Islet precursor cell (in vitro differentiated cells): ENCODE results near the gene EYS.
"Not testable (repeated sequence)": the region's sequence is repeated elsewhere in the genome, so short reads cannot be mapped to it uniquely, and the experiment has no call there.

ENCODE experiments used
- DNase-seq: peaks from one replicate; pipeline ENCODE4 v3.0.0-alpha.2; 2018

Gene EYS

DNA sequence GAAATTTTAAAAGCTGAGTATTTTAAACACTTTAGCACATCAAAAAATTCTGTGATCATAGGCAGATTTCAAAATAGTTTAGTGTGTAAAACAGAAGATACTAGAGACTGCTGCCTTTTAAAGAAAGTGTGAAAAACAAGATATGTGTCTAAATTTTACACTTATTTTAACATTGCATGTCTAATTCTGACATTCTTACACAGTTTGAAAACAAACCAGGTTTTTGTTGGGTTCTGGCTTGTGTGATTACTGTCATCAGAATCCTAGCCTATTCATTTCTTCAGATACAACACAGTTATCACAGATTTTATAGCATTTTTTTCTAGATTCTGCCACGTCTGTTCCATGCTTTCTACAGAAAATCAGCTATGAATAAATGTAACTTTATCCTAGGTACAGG, 257.1 kb downstream of the EYS start:
- no peak for DNase-seq

- DNase-seq, result no peak
Observed at GRCh38 chr6:65448866-65449265, 258.2 kb downstream of the EYS start.

GRCh38 chr6:65436281-65436680, 270.7 kb downstream of the EYS start:
- DNase-seq, result no peak

- no peak for DNase-seq
Observed at GRCh38 chr6:65416621-65417020, 290.4 kb downstream of the EYS start.

GRCh38 chr6:65410309-65410708, 296.7 kb downstream of the EYS start:
- no peak for DNase-seq

DNA sequence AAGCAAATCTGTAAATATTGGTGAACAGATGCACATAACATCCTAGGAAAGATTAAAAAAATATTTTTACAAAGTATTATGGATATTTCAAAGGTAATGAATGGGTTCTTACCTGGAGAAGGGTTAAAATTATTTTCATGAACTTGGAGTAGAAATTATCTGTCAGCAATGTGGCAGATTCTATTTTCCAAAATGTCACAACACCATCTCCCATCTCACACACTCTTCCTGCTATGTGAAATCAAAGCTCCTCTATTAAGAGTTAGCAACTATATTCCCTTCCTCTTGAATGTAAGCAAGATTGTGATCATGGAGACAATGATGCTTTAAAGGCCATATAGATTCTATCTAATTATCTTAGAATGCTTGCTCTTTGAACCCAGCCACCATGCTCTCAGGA, 304.5 kb downstream of the EYS start:
- no peak for DNase-seq

DNA sequence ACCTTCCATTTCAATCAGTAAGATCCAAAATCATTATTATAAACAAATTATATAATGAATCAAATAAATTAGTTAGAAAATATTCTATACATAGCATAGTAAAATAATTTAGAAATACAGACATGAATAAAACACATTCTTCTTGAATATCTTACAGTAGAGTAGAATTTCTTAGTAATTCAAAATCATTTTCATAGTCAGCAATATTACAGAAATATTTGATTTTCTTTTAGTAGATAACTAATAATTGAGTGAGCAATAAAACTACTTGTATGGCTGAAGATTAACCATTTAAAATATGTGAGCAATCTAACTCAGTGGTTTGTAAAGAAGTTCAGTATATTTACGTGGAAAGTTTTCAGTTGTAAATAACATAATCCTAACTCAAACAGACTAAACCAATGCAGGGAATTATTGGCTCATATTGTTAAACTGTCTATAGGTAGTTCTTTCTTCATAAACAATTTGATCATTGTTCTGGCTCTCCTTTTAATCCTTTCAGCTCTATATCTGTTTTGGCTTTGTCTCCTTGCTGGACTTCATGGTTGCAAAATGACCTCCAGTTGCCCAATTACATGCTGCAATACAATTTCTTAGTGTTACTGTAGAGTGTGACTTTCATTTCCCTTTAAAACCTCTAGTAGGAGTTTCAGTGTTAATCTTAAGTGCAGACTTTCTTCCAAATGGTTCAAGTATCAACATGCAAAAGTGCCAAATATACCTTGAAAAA, 307.5 kb downstream of the EYS start:
- DNase-seq, result no peak

DNA sequence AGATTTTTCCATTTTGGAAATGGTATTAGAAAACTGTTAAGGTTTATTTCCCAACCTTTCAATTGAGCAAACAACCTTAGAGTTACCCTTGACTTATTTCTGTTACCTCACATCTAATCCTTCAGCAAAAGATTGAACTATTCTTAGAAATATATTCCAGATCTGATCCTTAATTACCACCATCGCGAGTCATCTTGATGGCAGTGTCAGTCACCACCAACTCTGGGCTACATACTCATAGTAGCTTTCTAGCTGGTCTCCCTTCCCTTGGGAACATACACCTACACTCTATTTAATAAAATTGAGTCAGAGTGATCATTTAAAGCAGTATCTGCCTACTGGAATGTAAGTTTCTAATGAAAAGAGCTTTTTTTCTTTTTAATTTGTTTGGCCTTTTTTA, 308.2 kb downstream of the EYS start:
- DNase-seq, result no peak

DNA sequence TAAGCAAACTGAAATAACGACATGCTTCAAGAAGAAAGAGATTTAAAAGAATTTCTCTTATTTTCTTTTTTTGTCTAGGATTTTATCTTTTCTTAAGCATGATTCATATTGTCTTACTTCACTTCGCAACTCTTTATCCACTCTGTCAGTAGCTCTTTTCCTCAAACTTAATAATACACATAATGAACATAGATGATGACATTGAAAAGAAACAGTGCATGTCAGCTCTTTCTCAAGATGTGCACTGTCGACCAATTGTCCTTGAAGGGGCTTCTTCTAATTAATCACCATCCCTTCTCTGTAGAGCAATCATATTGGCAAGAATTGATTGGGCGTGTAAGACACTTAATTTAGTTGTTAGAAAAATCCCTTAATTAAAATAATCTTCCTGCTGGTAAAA, 356.5 kb downstream of the EYS start:
- DNase-seq, result no peak

GRCh38 chr6:65302655-65303054, 404.4 kb downstream of the EYS start:
- not testable (repeated sequence) for DNase-seq

DNA sequence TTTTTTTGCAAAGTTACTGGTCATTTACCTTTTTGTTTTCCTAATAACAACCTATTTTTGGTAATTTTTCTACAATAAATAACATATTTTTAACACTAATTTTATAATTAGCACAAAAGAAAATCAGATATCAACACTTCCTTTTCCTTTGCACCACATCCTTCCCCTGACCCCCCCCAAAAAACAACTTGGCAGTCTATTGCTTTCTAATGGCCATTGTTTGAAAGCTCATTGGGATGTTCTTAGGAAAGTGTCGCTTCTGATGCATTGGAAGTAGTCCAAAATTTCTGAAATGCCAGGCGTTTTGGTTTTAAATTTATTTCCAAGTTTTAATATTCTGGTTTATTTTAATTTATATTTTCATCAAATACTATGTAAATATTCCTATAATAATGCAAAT, 407.8 kb downstream of the EYS start:
- DNase-seq, result no peak

GRCh38 chr6:65295812-65296211, 411.2 kb downstream of the EYS start:
- DNase-seq, result no peak

- DNase-seq, result no peak
Observed at GRCh38 chr6:65289491-65289890, 417.5 kb downstream of the EYS start.

GRCh38 chr6:65285275-65285674, 421.8 kb downstream of the EYS start:
- no peak for DNase-seq

GRCh38 chr6:65280060-65280459, 427.0 kb downstream of the EYS start:
- DNase-seq, result no peak

DNA sequence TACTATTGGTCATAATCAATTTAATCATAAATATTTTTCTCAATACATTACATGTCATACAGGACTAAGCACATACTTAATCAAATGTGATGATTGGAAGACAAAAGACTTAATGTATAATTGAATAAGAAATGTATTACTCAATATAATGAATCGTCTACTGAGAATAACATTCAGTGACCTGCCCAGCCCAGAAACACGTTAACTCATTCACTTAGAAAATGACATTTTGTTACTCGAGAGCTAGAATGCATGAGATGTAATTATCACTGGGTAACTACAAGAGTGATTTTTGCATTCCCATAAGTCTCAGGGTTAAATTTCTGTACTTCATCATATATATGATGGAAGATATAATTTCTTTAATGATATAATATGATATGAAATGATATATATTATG, 444.8 kb downstream of the EYS start:
- DNase-seq, result no peak

- no peak for DNase-seq
Observed at GRCh38 chr6:65259982-65260381, 447.0 kb downstream of the EYS start.

DNA sequence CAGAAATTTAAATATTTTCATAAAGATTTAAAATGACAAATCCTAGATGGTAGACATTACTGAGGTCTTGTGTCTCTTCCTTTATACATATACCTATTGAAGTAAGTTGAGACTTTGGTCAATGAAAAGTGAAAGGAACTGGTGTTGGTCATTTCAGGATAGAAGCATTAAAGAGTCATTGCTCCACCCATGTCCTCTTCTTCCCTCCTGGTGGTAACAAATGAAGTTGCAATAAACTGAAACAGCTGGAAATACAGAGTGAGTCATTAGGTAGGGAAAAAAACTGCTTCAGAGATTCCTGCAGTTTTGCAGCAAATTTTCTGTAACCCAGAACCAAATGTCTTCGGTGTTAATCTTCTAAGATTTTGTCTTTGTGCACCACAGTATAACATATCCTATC, 448.0 kb downstream of the EYS start:
- no peak for DNase-seq

DNA sequence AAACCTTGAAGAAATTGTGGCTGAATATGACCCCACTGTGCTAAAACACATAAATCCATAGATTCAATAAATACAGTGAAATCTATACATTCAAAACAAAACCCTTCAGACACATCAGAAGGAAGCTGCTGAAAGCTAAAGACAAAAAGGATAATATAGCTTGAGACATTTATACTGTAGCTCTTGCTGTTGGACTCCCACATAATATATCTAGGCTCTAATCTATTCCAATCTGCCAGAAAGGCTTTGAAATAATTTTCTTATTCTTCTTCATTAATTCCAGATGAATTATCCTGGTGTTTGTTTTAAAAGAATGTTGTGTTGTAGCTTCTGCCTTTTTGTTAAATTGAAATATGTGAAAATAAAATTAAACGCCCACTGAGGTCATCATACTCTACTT, 454.0 kb downstream of the EYS start:
- DNase-seq, result no peak

DNA sequence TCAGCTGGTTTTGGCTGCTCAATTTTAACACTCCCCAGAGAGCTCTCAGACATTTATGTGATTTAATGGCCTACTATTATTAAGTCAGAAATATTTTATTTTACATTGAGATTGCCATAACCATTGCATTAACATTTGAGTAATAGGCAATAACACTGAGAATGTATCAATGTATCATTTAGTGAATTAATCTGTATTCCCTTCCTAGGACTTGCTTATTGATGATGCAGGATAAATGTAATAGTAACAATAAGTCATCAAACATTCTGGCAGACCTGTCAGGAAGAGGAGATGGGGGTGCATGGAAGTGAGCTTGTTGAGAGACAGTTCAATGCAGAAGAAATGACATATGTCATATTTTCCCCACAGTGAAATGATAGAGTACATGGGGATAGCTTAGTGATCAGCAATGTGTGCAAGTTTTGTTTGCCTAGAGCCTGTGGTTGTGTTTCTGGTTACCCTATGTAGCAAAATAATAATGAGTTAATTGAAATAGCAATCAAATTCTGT, 458.9 kb downstream of the EYS start:
- DNase-seq, result no peak

- no peak for DNase-seq
Observed at GRCh38 chr6:65231616-65232015, 475.4 kb downstream of the EYS start.

GRCh38 chr6:65229825-65230224, 477.2 kb downstream of the EYS start:
- no peak for DNase-seq

DNA sequence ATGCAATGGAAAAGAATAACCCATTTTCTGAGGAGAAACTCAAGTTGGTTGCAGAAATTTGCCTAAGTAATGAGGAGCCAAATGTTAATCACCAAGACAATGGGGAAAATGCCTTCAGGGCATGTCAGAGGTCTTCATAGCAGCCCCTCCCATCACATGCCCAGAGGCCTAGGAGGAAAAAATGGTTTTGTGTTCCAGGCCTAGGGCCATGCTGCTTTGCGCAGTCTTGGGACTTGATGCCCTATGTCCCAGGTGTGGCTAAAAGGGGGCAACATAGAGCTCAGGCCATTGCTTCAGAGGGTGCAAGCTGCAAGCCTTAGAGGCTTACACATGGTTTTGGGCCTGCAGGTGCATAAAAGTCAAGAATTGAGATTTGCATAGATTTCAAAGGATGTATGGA, 485.9 kb downstream of the EYS start:
- no peak for DNase-seq

GRCh38 chr6:65202738-65203137, 504.3 kb downstream of the EYS start:
- DNase-seq, result no peak

DNA sequence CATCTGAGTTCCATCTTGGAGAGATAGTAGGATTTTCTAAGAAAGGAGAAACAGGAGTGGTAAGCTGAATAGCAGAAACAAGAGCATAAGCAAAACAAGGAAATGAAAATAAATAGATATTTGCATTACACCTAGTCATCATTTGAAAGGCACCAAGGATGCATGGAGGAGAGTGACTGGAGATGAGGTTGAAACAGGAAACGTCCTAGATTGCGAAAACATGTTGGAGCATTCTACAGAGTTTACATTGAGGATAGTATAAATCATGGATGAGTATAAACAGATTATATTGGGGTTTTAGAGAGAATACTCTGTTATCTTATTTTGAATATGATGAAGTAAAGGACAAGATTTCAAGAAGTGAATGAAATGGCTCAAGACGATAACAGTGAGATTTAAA, 507.3 kb downstream of the EYS start:
- no peak for DNase-seq
